ENCODE measurements around the gene WRAP73.

GRCh38 chr1:3676581-3677470 is 26.9 kb upstream of the WRAP73 start:
- TF ChIP-seq CTCF (conservative IDR thresholded peaks at IDR 0.05; ENCODE audit: low read depth, low read length) (no peak), EZH2 (IDR thresholded peaks at IDR 0.05; ENCODE audit: borderline replicate concordance, low read depth, low read length, poor library complexity, severe bottlenecking) (no peak)
